HG02798 (cell line): ENCODE measurements around the gene TMEM258.

Source experiments
- ATAC-seq: cut with Tn5 transposase; IDR thresholded peaks from one replicate; pipeline ENCODE4 v1.9.1; 2021; ENCODE audit warnings: mild to moderate bottlenecking; ENCODE audit not compliant: unreplicated experiment, poor library complexity

Gene TMEM258

DNA sequence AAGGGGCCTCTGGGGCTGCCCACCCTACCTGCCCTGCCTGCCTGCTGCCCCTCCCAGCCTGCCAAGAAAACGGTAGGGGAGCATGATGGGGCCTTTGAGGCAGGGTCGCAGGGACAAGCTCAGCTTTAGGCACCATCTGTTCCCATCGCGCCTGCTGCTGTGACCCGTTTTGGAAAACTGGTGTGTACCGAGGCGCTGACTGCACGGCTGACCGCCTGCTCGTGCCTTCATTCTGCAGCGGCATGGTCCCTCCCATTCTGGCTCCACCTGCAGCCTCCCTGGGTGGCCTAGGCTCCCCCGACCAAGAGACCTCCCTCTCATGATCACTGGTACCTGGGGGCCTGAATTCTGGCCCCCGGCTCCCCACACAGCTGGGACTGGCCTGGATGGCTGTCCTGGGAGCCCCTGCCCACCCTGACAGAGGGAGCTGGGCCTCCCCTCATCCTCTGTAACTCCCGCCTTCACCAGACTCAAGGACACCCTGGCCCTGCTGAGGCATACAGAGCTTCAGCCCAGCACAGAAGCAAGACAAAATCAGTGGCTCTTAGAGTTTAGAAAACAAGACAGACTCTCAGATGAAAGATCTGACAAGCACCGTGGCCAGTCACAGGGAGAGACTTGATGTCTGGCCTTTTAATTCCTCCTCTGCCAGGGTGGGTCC is 46.5 kb downstream of the TMEM258 start:
- no peak for ATAC-seq

DNA sequence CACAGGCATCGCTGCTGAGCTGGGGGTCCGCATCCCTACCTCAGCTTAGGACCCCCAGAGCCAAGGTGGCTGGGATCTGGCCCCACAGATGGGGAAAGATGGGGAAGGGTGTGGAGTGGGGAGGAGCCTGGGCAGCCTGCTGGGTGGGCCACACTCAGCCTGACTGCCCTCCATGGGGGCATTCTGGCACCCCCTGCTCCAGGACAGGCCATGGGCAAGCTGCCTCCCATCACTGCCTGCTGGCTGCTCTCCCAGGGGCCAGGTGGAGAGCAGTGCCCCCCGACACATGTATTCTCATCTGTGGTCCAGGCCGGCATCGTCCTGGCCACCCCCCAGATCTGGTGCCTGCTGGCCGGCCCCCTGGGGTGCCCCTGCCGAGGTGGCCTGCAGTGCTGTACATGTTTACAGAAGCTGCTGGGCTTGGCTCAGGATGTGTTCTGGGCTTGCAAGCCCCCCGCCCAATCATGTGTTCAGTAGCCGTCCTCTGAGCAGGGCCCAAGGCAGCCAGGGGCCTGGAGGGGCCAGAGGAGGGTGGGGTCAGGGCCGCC is 47.7 kb downstream of the TMEM258 start:
- ATAC-seq = no peak

- ATAC-seq = no peak
These were observed 48.2 kb downstream of the TMEM258 start for GRCh38 chr11:61744181-61744580.

DNA sequence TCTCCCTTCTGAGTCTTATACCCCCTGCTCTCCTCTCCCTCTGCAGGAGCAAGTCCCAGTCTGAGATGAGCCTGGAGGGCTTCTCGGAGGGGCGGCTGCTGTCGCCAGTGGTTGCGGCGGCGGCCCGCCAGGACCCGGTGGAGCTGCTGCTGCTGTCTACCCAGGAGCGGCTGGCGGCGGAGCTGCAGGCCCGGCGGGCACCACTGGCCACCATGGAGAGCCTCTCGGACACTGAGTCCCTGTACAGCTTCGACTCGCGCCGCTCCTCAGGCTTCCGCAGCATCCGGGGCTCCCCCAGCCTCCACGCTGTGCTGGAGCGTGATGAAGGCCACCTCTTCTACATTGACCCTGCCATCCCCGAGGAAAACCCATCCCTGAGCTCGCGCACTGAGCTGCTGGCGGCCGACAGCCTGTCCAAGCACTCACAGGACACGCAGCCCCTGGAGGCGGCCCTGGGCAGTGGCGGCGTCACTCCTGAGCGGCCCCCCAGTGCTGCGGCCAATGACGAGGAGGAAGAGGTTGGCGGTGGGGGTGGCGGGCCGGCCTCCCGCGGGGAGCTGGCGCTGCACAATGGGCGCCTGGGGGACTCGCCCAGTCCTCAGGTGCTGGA is 48.8 kb downstream of the TMEM258 start:
- no peak for ATAC-seq

- ATAC-seq = no peak
These were observed 50.0 kb downstream of the TMEM258 start for GRCh38 chr11:61742391-61742790.

DNA sequence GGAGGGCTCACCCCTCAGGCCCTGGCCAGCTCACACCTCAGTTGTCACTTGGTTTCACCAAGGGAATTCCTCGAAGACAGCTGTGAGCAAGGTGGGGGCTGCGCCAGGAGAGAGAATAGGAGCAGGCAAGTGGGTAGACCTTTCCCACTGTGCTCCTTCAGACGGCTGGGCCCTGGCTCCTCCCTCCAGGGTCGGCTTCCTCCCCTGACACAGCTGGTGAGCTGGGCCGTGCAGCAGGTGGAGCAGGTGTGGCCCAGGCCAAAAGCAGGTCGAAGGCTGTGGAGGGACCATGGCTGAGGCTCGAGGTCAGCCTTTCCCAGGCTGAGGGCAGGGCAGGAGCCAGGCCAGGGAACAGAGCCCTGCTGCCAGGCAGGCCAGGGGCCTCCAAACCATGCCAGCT is 52.4 kb downstream of the TMEM258 start:
- ATAC-seq = no peak

- ATAC-seq = no peak
These were observed 53.0 kb downstream of the TMEM258 start for GRCh38 chr11:61739413-61739812.
